Adipocyte (in vitro differentiated cells): ENCODE measurements around the gene SORBS2.
"Not testable (repeated sequence)": the region's sequence is repeated elsewhere in the genome, so short reads cannot be mapped to it uniquely, and the experiment has no call there.

Experiments
- DNase-seq: peaks from one replicate; pipeline ENCODE4 v3.0.0-alpha.2; 2015; ENCODE audit warnings: low read depth
- H3K27me3 ChIP-seq: replicated peaks from 2 replicates; pipeline ENCODE4 v1.7.0; 2013; ENCODE audit warnings: mild to moderate bottlenecking, low read length, moderate library complexity; ENCODE audit not compliant: control insufficient read depth, insufficient read depth
- H3K36me3 ChIP-seq: 2 replicates; pipeline ENCODE4 v1.7.0; 2013; ENCODE audit warnings: low read length, mild to moderate bottlenecking, moderate library complexity; ENCODE audit not compliant: control insufficient read depth, insufficient read depth, severe bottlenecking
- H3K4me1 ChIP-seq: 2 replicates; pipeline ENCODE4 v1.7.0; 2013; ENCODE audit warnings: mild to moderate bottlenecking, low read length, moderate library complexity; ENCODE audit not compliant: control insufficient read depth, insufficient read depth
- H3K4me3 ChIP-seq: 2 replicates; pipeline ENCODE4 v1.7.0; 2013; ENCODE audit warnings: mild to moderate bottlenecking, low read length, moderate library complexity
- H3K9ac ChIP-seq: 2 replicates; pipeline ENCODE4 v1.7.0; 2013; ENCODE audit warnings: mild to moderate bottlenecking, low read length, moderate library complexity
- H3K9me3 ChIP-seq: 2 replicates; pipeline ENCODE4 v1.7.0; 2013; ENCODE audit warnings: mild to moderate bottlenecking, low read length, moderate library complexity; ENCODE audit not compliant: control insufficient read depth

SORBS2 gene

DNA sequence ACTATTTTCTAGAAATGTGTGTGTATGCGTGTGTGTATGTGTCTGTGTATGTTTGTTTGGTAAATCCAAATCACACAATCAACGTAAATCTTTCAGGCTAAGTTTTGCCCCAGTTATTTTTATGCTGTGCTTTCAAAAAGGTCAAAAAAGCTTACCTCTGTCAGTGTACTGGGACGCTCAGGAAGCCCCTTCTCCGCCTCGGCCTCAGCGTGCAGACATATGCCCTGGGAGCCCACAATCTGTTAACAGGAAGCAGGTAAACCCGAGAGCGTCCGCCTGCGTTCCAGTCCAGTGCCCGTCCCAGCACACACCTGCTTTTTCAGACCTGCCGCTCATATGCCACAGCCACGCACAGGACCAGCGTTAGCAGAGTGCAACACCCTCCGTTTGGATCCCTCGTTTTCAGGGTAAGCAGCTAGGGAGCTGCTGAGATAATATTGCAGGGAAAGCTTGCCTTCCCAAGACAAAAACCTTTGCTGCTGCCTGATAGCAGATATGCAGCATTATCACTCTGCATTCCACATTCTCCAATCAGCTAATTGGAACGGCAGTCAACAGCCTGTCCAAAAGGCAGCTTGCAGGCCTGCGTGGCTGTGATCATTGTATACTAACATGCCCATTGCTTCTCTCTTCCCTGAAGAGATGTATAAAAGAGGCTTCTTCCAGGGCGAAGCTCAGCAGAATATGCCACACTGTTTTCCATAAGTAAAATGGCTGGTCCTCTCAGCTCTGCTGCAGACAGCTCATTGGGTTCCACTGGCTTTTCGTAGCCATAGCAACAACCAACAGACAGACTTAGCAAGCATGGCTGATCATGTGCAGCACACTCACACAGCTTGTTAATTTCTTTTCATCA lies at the start of gene SORBS2:
Gene SORBS2 (minus strand): TSS at position 686 of the 856 bp plus-strand sequence. CDS start 121,623 bp downstream, outside the sequence.
- Histone ChIP-seq H3K27me3 (no peaks in the 10 kb centered on the region), H3K4me3 (no peak within 1 kb of the TSS), H3K4me1 (no peaks in the 10 kb centered on the region), H3K9ac (no peak within 1 kb of the TSS), H3K36me3 (no peaks in the 10 kb centered on the region), H3K9me3 (no peaks in the 10 kb centered on the region)
- no peak for DNase-seq

DNA sequence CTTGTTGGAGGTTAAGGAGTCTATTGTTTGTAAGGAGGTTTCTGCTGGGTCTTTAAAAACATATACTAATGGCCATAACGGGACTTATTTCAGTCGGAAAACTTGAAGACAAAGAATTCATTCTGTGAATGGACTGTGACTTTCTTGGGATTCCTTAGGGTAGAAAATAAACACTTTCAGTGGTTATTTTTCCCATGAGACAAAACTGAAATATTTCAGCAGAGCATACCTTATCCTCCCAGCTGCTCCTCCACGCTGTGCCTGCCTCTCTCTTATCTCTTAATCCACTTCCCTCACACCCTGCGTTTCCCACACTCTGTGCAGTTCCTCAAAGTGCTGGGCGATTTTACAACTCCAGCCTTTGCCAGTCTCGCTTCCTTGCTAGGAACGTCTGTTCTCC lies 47.1 kb upstream of the SORBS2 start:
- Histone ChIP-seq H3K36me3 (no peaks in the 10 kb centered on the region), H3K4me1 (peaks cover 11% of the 10 kb centered on the region), H3K9me3 (peaks cover 9% of the 10 kb centered on the region), H3K4me3 (no peak overlapping the region), H3K27me3 (no peaks in the 10 kb centered on the region), H3K9ac (no peak overlapping the region)
- DNase-seq = no peak

DNA sequence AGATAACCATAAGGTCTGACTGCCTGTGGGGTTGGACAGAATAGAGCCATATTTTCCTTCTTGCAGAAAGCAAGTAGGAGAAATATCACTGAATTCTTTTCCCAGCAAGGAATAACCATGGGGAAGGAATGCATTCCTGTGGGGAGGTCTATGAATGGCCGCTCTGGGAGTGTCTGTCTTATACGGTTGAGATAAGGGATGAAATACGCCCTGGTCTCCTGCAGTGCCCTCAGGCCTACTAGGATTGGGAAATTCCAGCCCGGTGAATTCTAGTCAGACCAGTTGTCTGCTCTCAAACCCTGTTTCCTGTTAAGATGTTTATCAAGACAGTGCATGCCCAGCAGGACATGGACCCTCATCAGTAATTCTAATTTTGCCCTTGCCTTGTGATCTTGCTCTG lies 45.6 kb upstream of the SORBS2 start:
- DNase-seq, H3K36me3 ChIP-seq, H3K9ac ChIP-seq, H3K9me3 ChIP-seq, H3K4me3 ChIP-seq, H3K27me3 ChIP-seq: not testable (repeated sequence)
- H3K4me1 ChIP-seq = peaks cover 11% of the 10 kb centered on the region

- H3K9me3 ChIP-seq = peaks cover 13% of the 10 kb centered on the region
- H3K36me3 ChIP-seq = no peaks in the 10 kb centered on the region
- no peak for DNase-seq
Observed at GRCh38 chr4:185853841-185854240, 41.8 kb upstream of the SORBS2 start.

GRCh38 chr4:185852961-185853360 lies 41.0 kb upstream of the SORBS2 start:
- Histone ChIP-seq H3K9ac (no peak overlapping the region), H3K4me3 (no peak overlapping the region), H3K27me3 (no peaks in the 10 kb centered on the region), H3K4me1 (peaks cover 36% of the 10 kb centered on the region), H3K36me3 (no peaks in the 10 kb centered on the region), H3K9me3 (peaks cover 7% of the 10 kb centered on the region)
- DNase-seq = no peak

More at GRCh38 chr4:185853841-185854240, 41.8 kb upstream of the SORBS2 start:
- Histone ChIP-seq H3K4me1 (peaks cover 28% of the 10 kb centered on the region), H3K27me3 (no peaks in the 10 kb centered on the region), H3K9ac (no peak overlapping the region), H3K4me3 (no peak overlapping the region)

DNA sequence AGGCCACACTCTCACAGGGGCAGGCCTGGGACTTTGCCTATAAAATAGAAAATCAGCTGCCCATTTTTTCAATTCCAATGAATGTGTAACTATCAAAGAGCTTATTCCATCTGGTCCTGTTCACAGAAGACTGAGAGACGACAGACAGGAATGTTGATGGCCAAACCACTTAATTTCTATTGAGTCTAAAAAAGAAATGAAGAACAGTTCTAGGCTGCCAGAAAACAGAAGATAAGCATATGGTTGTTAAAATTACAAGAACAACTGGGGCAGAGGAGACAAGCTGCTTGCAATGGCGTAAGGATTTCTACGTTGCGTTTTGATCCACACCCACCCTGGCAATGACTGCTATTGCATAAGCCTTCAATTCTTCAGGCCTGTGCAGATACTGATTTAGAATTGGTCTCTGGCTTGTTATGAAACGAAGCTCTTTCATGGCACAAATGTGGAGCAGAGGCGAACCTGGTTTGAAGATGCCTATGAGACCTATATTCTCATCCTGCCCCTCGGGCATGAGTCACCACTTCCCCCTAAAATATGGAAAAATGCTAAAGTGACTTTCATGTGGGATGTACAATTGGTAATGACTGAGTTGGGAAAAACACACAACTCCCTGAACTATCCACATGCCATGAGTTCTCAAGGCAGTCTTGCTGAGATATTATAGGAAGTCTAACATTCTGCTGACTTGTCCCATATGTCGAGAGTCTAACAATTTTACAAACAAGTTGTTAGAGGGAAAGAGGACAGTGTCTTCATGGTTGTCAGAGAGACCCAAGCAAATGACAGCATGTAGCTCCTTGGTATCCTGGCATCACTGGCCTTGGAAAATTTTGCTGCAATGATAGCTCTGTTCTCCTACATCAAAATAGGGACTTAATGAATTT lies 37.9 kb upstream of the SORBS2 start:
- no peaks in the 10 kb centered on the region for H3K27me3 ChIP-seq
- H3K4me1 ChIP-seq = peaks cover 43% of the 10 kb centered on the region
- peak overlapping the region; percentile 67 for H3K9ac ChIP-seq
- H3K4me3 ChIP-seq = no peak overlapping the region
- no peaks in the 10 kb centered on the region for H3K36me3 ChIP-seq
- peaks cover 9% of the 10 kb centered on the region for H3K9me3 ChIP-seq
- no peak for DNase-seq

- Histone ChIP-seq H3K9ac (peak overlapping the region; percentile 41), H3K4me3 (peak overlapping the region; percentile 20)
Observed at GRCh38 chr4:185847352-185848097, 35.5 kb upstream of the SORBS2 start.

DNA sequence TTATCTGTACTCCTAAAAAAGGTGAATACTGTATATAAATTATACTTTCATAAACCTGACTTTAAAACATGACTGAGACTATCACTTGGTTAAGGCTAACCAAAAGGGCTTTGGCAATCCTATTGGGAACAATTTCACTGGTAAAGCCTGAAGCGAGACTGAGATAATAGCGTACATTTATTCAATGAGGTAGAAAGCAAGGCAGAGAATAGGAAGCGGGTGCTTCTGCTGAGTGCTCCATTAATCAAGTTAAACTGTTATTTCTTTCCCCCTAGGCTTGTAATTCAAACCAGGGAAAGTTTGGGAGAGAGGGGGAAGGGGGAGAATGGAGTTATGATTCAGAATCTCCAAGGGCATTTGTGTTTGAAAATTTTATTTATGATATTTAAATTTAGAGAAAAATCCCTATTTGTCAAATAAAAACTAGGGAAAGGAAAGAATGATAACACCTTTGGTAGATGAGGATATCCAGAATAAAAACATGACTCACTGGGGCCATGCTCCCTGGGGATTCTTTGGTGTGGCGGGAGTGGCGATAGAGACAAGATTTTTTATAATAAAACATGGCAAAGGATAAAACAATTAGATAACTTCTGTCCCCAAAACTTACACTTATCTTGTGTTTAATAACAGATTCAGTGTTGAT lies 34.6 kb upstream of the SORBS2 start:
- H3K9ac ChIP-seq = peak overlapping the region; percentile 41
- H3K4me1 ChIP-seq = peaks cover 43% of the 10 kb centered on the region
- no peak overlapping the region for H3K4me3 ChIP-seq
- H3K27me3 ChIP-seq = no peaks in the 10 kb centered on the region
- peaks cover 9% of the 10 kb centered on the region for H3K9me3 ChIP-seq
- H3K36me3 ChIP-seq = no peaks in the 10 kb centered on the region
- DNase-seq = no peak

More at GRCh38 chr4:185847352-185848097, 35.5 kb upstream of the SORBS2 start:
- Histone ChIP-seq H3K9me3 (peaks cover 9% of the 10 kb centered on the region), H3K27me3 (no peaks in the 10 kb centered on the region), H3K4me1 (peaks cover 43% of the 10 kb centered on the region), H3K36me3 (no peaks in the 10 kb centered on the region)
- peak; percentile 67 for DNase-seq

DNA sequence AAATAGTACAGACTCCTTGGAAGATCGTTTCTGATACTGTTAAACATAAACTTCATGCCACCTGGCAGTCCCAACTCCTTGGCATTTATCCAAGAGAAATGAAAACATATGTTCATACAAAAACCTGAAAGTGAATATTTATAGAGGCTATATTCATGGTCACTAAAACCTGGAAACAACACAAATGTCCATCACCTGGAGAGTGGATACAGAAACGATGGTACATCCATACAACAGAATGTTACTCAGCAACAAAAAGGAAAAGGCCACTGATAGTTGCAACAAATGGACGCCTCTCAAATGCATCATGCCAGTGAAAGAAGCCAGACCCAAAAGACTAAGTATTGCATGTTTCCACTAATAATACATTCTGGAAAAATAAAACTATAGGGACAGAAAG lies 34.0 kb upstream of the SORBS2 start:
- no peak overlapping the region for H3K4me3 ChIP-seq
- H3K9ac ChIP-seq = no peak overlapping the region
- H3K9me3 ChIP-seq = peaks cover 9% of the 10 kb centered on the region
- no peak for DNase-seq
- peaks cover 43% of the 10 kb centered on the region for H3K4me1 ChIP-seq
- H3K27me3 ChIP-seq = no peaks in the 10 kb centered on the region
- no peaks in the 10 kb centered on the region for H3K36me3 ChIP-seq

GRCh38 chr4:185841451-185841850 lies 29.5 kb upstream of the SORBS2 start:
- DNase-seq = no peak
- Histone ChIP-seq H3K4me1 (peaks cover 45% of the 10 kb centered on the region), H3K9ac (no peak overlapping the region), H3K9me3 (peaks cover 5% of the 10 kb centered on the region), H3K36me3 (no peaks in the 10 kb centered on the region), H3K4me3 (no peak overlapping the region), H3K27me3 (no peaks in the 10 kb centered on the region)
